HG03039 (cell line): Measurements from ENCODE around the gene MORN5.
A peak's percentile ranks its signal among the peaks of the same experiment; 100 is the strongest.

Experiments
- ATAC-seq: cut with Tn5 transposase; IDR thresholded peaks from one replicate; pipeline ENCODE4 v1.9.1; 2021; ENCODE audit warnings: mild to moderate bottlenecking, moderate library complexity; ENCODE audit not compliant: unreplicated experiment

The MORN5 gene

GRCh38 chr9:122213589-122214413 lies 54.1 kb downstream of the MORN5 start:
- ATAC-seq, result peak; percentile 47

- ATAC-seq, result no peak
These were observed 54.8 kb downstream of the MORN5 start for GRCh38 chr9:122214507-122214906.

GRCh38 chr9:122215663-122216062 lies 56.0 kb downstream of the MORN5 start:
- no peak for ATAC-seq

GRCh38 chr9:122216138-122216797 lies 56.6 kb downstream of the MORN5 start:
- no peak for ATAC-seq

GRCh38 chr9:122216798-122217418 lies 57.2 kb downstream of the MORN5 start:
- no peak for ATAC-seq

- ATAC-seq, result no peak
These were observed 57.9 kb downstream of the MORN5 start for GRCh38 chr9:122217640-122218039.

GRCh38 chr9:122218071-122218934 lies 58.6 kb downstream of the MORN5 start:
- ATAC-seq, result no peak

GRCh38 chr9:122218935-122219855 lies 59.5 kb downstream of the MORN5 start:
- ATAC-seq, result no peak

GRCh38 chr9:122219856-122220672 lies 60.4 kb downstream of the MORN5 start:
- ATAC-seq, result no peak

- ATAC-seq, result no peak
These were observed 61.0 kb downstream of the MORN5 start for GRCh38 chr9:122220673-122221182.

GRCh38 chr9:122221183-122221811 lies 61.6 kb downstream of the MORN5 start:
- ATAC-seq, result no peak

- ATAC-seq, result no peak
These were observed 63.1 kb downstream of the MORN5 start for GRCh38 chr9:122222791-122223190.

GRCh38 chr9:122223435-122223834 lies 63.7 kb downstream of the MORN5 start:
- no peak for ATAC-seq

GRCh38 chr9:122225312-122226141 lies 65.8 kb downstream of the MORN5 start:
- ATAC-seq, result no peak

- ATAC-seq, result no peak
These were observed 66.5 kb downstream of the MORN5 start for GRCh38 chr9:122226142-122226757.

- ATAC-seq, result no peak
These were observed 67.3 kb downstream of the MORN5 start for GRCh38 chr9:122226758-122227574.
